WERI-Rb-1 (cell line): ENCODE measurements around the gene TMEM63A.

Experiments
- DNase-seq: peaks from one replicate; pipeline ENCODE4 v3.0.0-alpha.2; 2020
- H3K27ac ChIP-seq: fragments of 250-450 bp; sonication (Bioruptor Pico); 2 replicates; pipeline ENCODE4 v1.5.1; 2020; ENCODE audit warnings: mild to moderate bottlenecking, moderate library complexity
- H3K27me3 ChIP-seq: fragments of 250-450 bp; sonication (Bioruptor Pico); 2 replicates; pipeline ENCODE4 v1.5.1; 2021; ENCODE audit warnings: mild to moderate bottlenecking, low read depth, moderate library complexity; ENCODE audit not compliant: insufficient read depth, severe bottlenecking
- H3K36me3 ChIP-seq: fragments of 250-450 bp; sonication (Bioruptor Pico); 2 replicates; pipeline ENCODE4 v1.5.1; 2020; ENCODE audit warnings: mild to moderate bottlenecking, moderate library complexity
- H3K4me3 ChIP-seq: 2 replicates; pipeline ENCODE4 v1.5.1; 2011; ENCODE audit warnings: low read depth, mild to moderate bottlenecking, control low read depth, low read length
- H3K9me3 ChIP-seq: fragments of 250-450 bp; sonication (Bioruptor Pico); 2 replicates; pipeline ENCODE4 v1.5.1; 2021; ENCODE audit warnings: mild to moderate bottlenecking, moderate library complexity; ENCODE audit not compliant: severe bottlenecking
- CTCF ChIP-seq: IDR thresholded peaks from 2 replicates; pipeline ENCODE4 v1.5.1; 2011; ENCODE audit warnings: low read depth, mild to moderate bottlenecking, control low read depth, inconsistent platforms, low read length

Gene TMEM63A

GRCh38 chr1:225859151-225859550 is 23.0 kb downstream of the TMEM63A start:
- no peaks in the 10 kb centered on the region for H3K27me3 ChIP-seq
- H3K9me3 ChIP-seq = no peaks in the 10 kb centered on the region
- TF ChIP-seq CTCF = no peak
- no peak for DNase-seq
- no peak overlapping the region for H3K27ac ChIP-seq
- H3K36me3 ChIP-seq = no peaks in the 10 kb centered on the region
- no peak overlapping the region for H3K4me3 ChIP-seq

GRCh38 chr1:225857256-225857655 is 24.9 kb downstream of the TMEM63A start:
- TF ChIP-seq CTCF = no peak
- Histone ChIP-seq H3K27me3 (no peaks in the 10 kb centered on the region), H3K9me3 (no peaks in the 10 kb centered on the region), H3K27ac (no peak overlapping the region), H3K36me3 (no peaks in the 10 kb centered on the region), H3K4me3 (no peak overlapping the region)
- DNase-seq = no peak

GRCh38 chr1:225855503-225856300 is 26.5 kb downstream of the TMEM63A start:
- Histone ChIP-seq H3K36me3 (no peaks in the 10 kb centered on the region), H3K4me3 (no peak overlapping the region), H3K27ac (no peak overlapping the region), H3K9me3 (no peaks in the 10 kb centered on the region), H3K27me3 (no peaks in the 10 kb centered on the region)
- no peak for TF ChIP-seq CTCF
- no peak for DNase-seq

GRCh38 chr1:225853441-225853840 is 28.7 kb downstream of the TMEM63A start:
- no peaks in the 10 kb centered on the region for H3K36me3 ChIP-seq
- H3K4me3 ChIP-seq = no peak overlapping the region
- no peak for TF ChIP-seq CTCF
- H3K27me3 ChIP-seq = no peaks in the 10 kb centered on the region
- no peaks in the 10 kb centered on the region for H3K9me3 ChIP-seq
- H3K27ac ChIP-seq = no peak overlapping the region
- DNase-seq = no peak

GRCh38 chr1:225852413-225853124 is 29.6 kb downstream of the TMEM63A start:
- Histone ChIP-seq H3K36me3 (no peaks in the 10 kb centered on the region), H3K4me3 (no peak overlapping the region), H3K9me3 (no peaks in the 10 kb centered on the region), H3K27ac (no peak overlapping the region), H3K27me3 (no peaks in the 10 kb centered on the region)
- TF ChIP-seq CTCF = no peak
- no peak for DNase-seq

- no peaks in the 10 kb centered on the region for H3K36me3 ChIP-seq
- no peak for DNase-seq
- H3K4me3 ChIP-seq = no peak overlapping the region
- no peak overlapping the region for H3K27ac ChIP-seq
- TF ChIP-seq CTCF = no peak
- no peaks in the 10 kb centered on the region for H3K27me3 ChIP-seq
- no peaks in the 10 kb centered on the region for H3K9me3 ChIP-seq
Observed at GRCh38 chr1:225851805-225852204, 30.4 kb downstream of the TMEM63A start.
